Measurements from ENCODE around the gene KHDRBS1. TPM values are rescaled to one million over a fixed set of nuclear protein-coding genes. Genes with fewer than 3 reads are reported as not detected.

Gene KHDRBS1
- polyA plus RNA-seq, 4 donors, result 50.1 to 123 (median 77.7) TPM

- peaks cover 17 to 35% (median 31%) of the 10 kb centered on the region in 3 donors for H3K36me3 ChIP-seq (ENCODE audit: control insufficient read depth in 3 of 3, insufficient read depth in 2 of 3, low read depth in 1 of 3, low read length in 3 of 3)
- 78 to 89% (median 82%) methylated on average over 3 of the region's 3 CpGs for WGBS, 3 donors
- no peak for FAIRE-seq
- H3K4me3 ChIP-seq (ENCODE audit: low read depth in 1 of 3, low read length in 3 of 3), result no peak overlapping the region
- no peak for DNase-seq
- H3K27ac ChIP-seq (ENCODE audit: low read depth in 1 of 3, low read length in 2 of 3), result no peak overlapping the region
- H3K27me3 ChIP-seq (ENCODE audit: control insufficient read depth in 3 of 3, insufficient read depth in 3 of 3, low read length in 3 of 3), result no peaks in the 10 kb centered on the region
- H3K4me1 ChIP-seq (ENCODE audit: control insufficient read depth in 3 of 3, insufficient read depth in 2 of 3, low read depth in 1 of 3, low read length in 2 of 3), result peaks cover 0 to 14% (median 0%) of the 10 kb centered on the region in 3 donors
- H3K9me3 ChIP-seq (ENCODE audit: control insufficient read depth in 2 of 2, insufficient read depth in 1 of 2, low read depth in 1 of 2, low read length in 1 of 2), result no peaks in the 10 kb centered on the region
Observed at GRCh38 chr1:32035119-32035518, 21.5 kb downstream of the KHDRBS1 start.

GRCh38 chr1:32040711-32041110 lies 27.0 kb downstream of the KHDRBS1 start:
- no peak overlapping the region for H3K27ac ChIP-seq (ENCODE audit: low read depth in 1 of 3, low read length in 2 of 3)
- H3K9me3 ChIP-seq (ENCODE audit: control insufficient read depth in 2 of 2, insufficient read depth in 1 of 2, low read depth in 1 of 2, low read length in 1 of 2), result no peaks in the 10 kb centered on the region
- DNase-seq, result no peak
- H3K27me3 ChIP-seq (ENCODE audit: control insufficient read depth in 3 of 3, insufficient read depth in 3 of 3, low read length in 3 of 3), result no peaks in the 10 kb centered on the region
- WGBS, 3 donors, result 79 to 99% (median 94%) methylated on average over 3 of the region's 3 CpGs
- no peak for FAIRE-seq
- H3K4me1 ChIP-seq (ENCODE audit: control insufficient read depth in 3 of 3, insufficient read depth in 2 of 3, low read depth in 1 of 3, low read length in 2 of 3), result no peaks in the 10 kb centered on the region
- no peak overlapping the region for H3K4me3 ChIP-seq (ENCODE audit: low read depth in 1 of 3, low read length in 3 of 3)
- H3K36me3 ChIP-seq (ENCODE audit: control insufficient read depth in 3 of 3, insufficient read depth in 2 of 3, low read depth in 1 of 3, low read length in 3 of 3), result peaks cover 16 to 41% (median 29%) of the 10 kb centered on the region in 3 donors

GRCh38 chr1:32042330-32042729 lies 28.7 kb downstream of the KHDRBS1 start:
- no peak for DNase-seq
- Histone ChIP-seq H3K27me3 (ENCODE audit: control insufficient read depth in 3 of 3, insufficient read depth in 3 of 3, low read length in 3 of 3) (no peaks in the 10 kb centered on the region), H3K9me3 (ENCODE audit: control insufficient read depth in 2 of 2, insufficient read depth in 1 of 2, low read depth in 1 of 2, low read length in 1 of 2) (no peaks in the 10 kb centered on the region), H3K4me1 (ENCODE audit: control insufficient read depth in 3 of 3, insufficient read depth in 2 of 3, low read depth in 1 of 3, low read length in 2 of 3) (no peaks in the 10 kb centered on the region), H3K36me3 (ENCODE audit: control insufficient read depth in 3 of 3, insufficient read depth in 2 of 3, low read depth in 1 of 3, low read length in 3 of 3) (peaks cover 14 to 47% (median 25%) of the 10 kb centered on the region in 3 donors), H3K4me3 (ENCODE audit: low read depth in 1 of 3, low read length in 3 of 3) (no peak overlapping the region), H3K27ac (ENCODE audit: low read depth in 1 of 3, low read length in 2 of 3) (no peak overlapping the region)
- no peak for FAIRE-seq
- WGBS, 3 donors, result 82 to 87% (median 83%) methylated on average over 5 of the region's 5 CpGs

- FAIRE-seq (no peak), DNase-seq (no peak)
- Histone ChIP-seq H3K4me1 (ENCODE audit: control insufficient read depth in 3 of 3, insufficient read depth in 2 of 3, low read depth in 1 of 3, low read length in 2 of 3) (no peaks in the 10 kb centered on the region), H3K27me3 (ENCODE audit: control insufficient read depth in 3 of 3, insufficient read depth in 3 of 3, low read length in 3 of 3) (no peaks in the 10 kb centered on the region), H3K27ac (ENCODE audit: low read depth in 1 of 3, low read length in 2 of 3) (no peak overlapping the region), H3K36me3 (ENCODE audit: control insufficient read depth in 3 of 3, insufficient read depth in 2 of 3, low read depth in 1 of 3, low read length in 3 of 3) (peaks cover 12 to 48% (median 23%) of the 10 kb centered on the region in 3 donors), H3K9me3 (ENCODE audit: control insufficient read depth in 2 of 2, insufficient read depth in 1 of 2, low read depth in 1 of 2, low read length in 1 of 2) (no peaks in the 10 kb centered on the region), H3K4me3 (ENCODE audit: low read depth in 1 of 3, low read length in 3 of 3) (no peak overlapping the region)
- WGBS, 3 donors, result 85 to 100% (median 92%) methylated on average over 1 of the region's 1 CpG
Observed at GRCh38 chr1:32044234-32044633, 30.6 kb downstream of the KHDRBS1 start.

- Histone ChIP-seq H3K4me3 (ENCODE audit: low read depth in 1 of 3, low read length in 3 of 3) (no peak overlapping the region), H3K27me3 (ENCODE audit: control insufficient read depth in 3 of 3, insufficient read depth in 3 of 3, low read length in 3 of 3) (no peaks in the 10 kb centered on the region), H3K9me3 (ENCODE audit: control insufficient read depth in 2 of 2, insufficient read depth in 1 of 2, low read depth in 1 of 2, low read length in 1 of 2) (no peaks in the 10 kb centered on the region), H3K27ac (ENCODE audit: low read depth in 1 of 3, low read length in 2 of 3) (no peak overlapping the region), H3K36me3 (ENCODE audit: control insufficient read depth in 3 of 3, insufficient read depth in 2 of 3, low read depth in 1 of 3, low read length in 3 of 3) (peaks cover 12 to 39% (median 18%) of the 10 kb centered on the region in 3 donors), H3K4me1 (ENCODE audit: control insufficient read depth in 3 of 3, insufficient read depth in 2 of 3, low read depth in 1 of 3, low read length in 2 of 3) (no peaks in the 10 kb centered on the region)
- 85 to 98% (median 85%) methylated on average over 2 of the region's 2 CpGs for WGBS, 3 donors
- DNase-seq (no peak), FAIRE-seq (no peak)
Observed at GRCh38 chr1:32045772-32046171, 32.1 kb downstream of the KHDRBS1 start.

GRCh38 chr1:32047701-32048100 lies 34.0 kb downstream of the KHDRBS1 start:
- no peaks in the 10 kb centered on the region for H3K9me3 ChIP-seq (ENCODE audit: control insufficient read depth in 2 of 2, insufficient read depth in 1 of 2, low read depth in 1 of 2, low read length in 1 of 2)
- peaks cover 7 to 38% (median 13%) of the 10 kb centered on the region in 3 donors for H3K36me3 ChIP-seq (ENCODE audit: control insufficient read depth in 3 of 3, insufficient read depth in 2 of 3, low read depth in 1 of 3, low read length in 3 of 3)
- H3K27ac ChIP-seq (ENCODE audit: low read depth in 1 of 3, low read length in 2 of 3), result no peak overlapping the region
- no peak overlapping the region for H3K4me3 ChIP-seq (ENCODE audit: low read depth in 1 of 3, low read length in 3 of 3)
- no peaks in the 10 kb centered on the region for H3K4me1 ChIP-seq (ENCODE audit: control insufficient read depth in 3 of 3, insufficient read depth in 2 of 3, low read depth in 1 of 3, low read length in 2 of 3)
- H3K27me3 ChIP-seq (ENCODE audit: control insufficient read depth in 3 of 3, insufficient read depth in 3 of 3, low read length in 3 of 3), result no peaks in the 10 kb centered on the region
- FAIRE-seq (no peak), DNase-seq (no peak)

- Histone ChIP-seq H3K4me1 (ENCODE audit: control insufficient read depth in 3 of 3, insufficient read depth in 2 of 3, low read depth in 1 of 3, low read length in 2 of 3) (no peaks in the 10 kb centered on the region), H3K36me3 (ENCODE audit: control insufficient read depth in 3 of 3, insufficient read depth in 2 of 3, low read depth in 1 of 3, low read length in 3 of 3) (peaks cover 7 to 46% (median 18%) of the 10 kb centered on the region in 3 donors), H3K4me3 (ENCODE audit: low read depth in 1 of 3, low read length in 3 of 3) (no peak overlapping the region), H3K27me3 (ENCODE audit: control insufficient read depth in 3 of 3, insufficient read depth in 3 of 3, low read length in 3 of 3) (no peaks in the 10 kb centered on the region), H3K9me3 (ENCODE audit: control insufficient read depth in 2 of 2, insufficient read depth in 1 of 2, low read depth in 1 of 2, low read length in 1 of 2) (no peaks in the 10 kb centered on the region), H3K27ac (ENCODE audit: low read depth in 1 of 3, low read length in 2 of 3) (no peak overlapping the region)
- FAIRE-seq, result no peak
- WGBS, 3 donors, result 74 to 80% (median 77%) methylated on average over 2 of the region's 2 CpGs
- DNase-seq, result no peak
Observed at GRCh38 chr1:32048440-32048839, 34.8 kb downstream of the KHDRBS1 start.

- DNase-seq (no peak), FAIRE-seq (no peak)
- Histone ChIP-seq H3K4me1 (ENCODE audit: control insufficient read depth in 3 of 3, insufficient read depth in 2 of 3, low read depth in 1 of 3, low read length in 2 of 3) (no peaks in the 10 kb centered on the region), H3K4me3 (ENCODE audit: low read depth in 1 of 3, low read length in 3 of 3) (no peak overlapping the region), H3K9me3 (ENCODE audit: control insufficient read depth in 2 of 2, insufficient read depth in 1 of 2, low read depth in 1 of 2, low read length in 1 of 2) (no peaks in the 10 kb centered on the region), H3K27me3 (ENCODE audit: control insufficient read depth in 3 of 3, insufficient read depth in 3 of 3, low read length in 3 of 3) (no peaks in the 10 kb centered on the region), H3K36me3 (ENCODE audit: control insufficient read depth in 3 of 3, insufficient read depth in 2 of 3, low read depth in 1 of 3, low read length in 3 of 3) (peaks cover 10 to 56% (median 16%) of the 10 kb centered on the region in 3 donors), H3K27ac (ENCODE audit: low read depth in 1 of 3, low read length in 2 of 3) (no peak overlapping the region)
- 95 to 100% (median 100%) methylated on average over 1 of the region's 1 CpG for WGBS, 3 donors
Observed at GRCh38 chr1:32051706-32052105, 38.0 kb downstream of the KHDRBS1 start.

- H3K27ac ChIP-seq (ENCODE audit: low read depth in 1 of 3, low read length in 2 of 3), result no peak overlapping the region
- DNase-seq (no peak), FAIRE-seq (no peak)
- 92 to 95% (median 92%) methylated on average over 4 of the region's 4 CpGs for WGBS, 3 donors
- H3K9me3 ChIP-seq (ENCODE audit: control insufficient read depth in 2 of 2, insufficient read depth in 1 of 2, low read depth in 1 of 2, low read length in 1 of 2), result no peaks in the 10 kb centered on the region
- H3K4me1 ChIP-seq (ENCODE audit: control insufficient read depth in 3 of 3, insufficient read depth in 2 of 3, low read depth in 1 of 3, low read length in 2 of 3), result no peaks in the 10 kb centered on the region
- H3K36me3 ChIP-seq (ENCODE audit: control insufficient read depth in 3 of 3, insufficient read depth in 2 of 3, low read depth in 1 of 3, low read length in 3 of 3), result peaks cover 10 to 55% (median 16%) of the 10 kb centered on the region in 3 donors
- H3K27me3 ChIP-seq (ENCODE audit: control insufficient read depth in 3 of 3, insufficient read depth in 3 of 3, low read length in 3 of 3), result no peaks in the 10 kb centered on the region
- no peak overlapping the region for H3K4me3 ChIP-seq (ENCODE audit: low read depth in 1 of 3, low read length in 3 of 3)
Observed at GRCh38 chr1:32052887-32053286, 39.2 kb downstream of the KHDRBS1 start.

Measured in small intestine (tissue), 7 donors.